GM10266 (cell line): ENCODE data around the gene KIF14.

Experiments used
- DNase-seq: peaks from one replicate; pipeline ENCODE4 v3.0.0; 2012; ENCODE audit errors: extremely low spot score
- CTCF ChIP-seq: IDR thresholded peaks from 2 replicates; pipeline ENCODE4 v1.5.1; 2012; ENCODE audit warnings: mild to moderate bottlenecking, low read depth; ENCODE audit not compliant: control insufficient read depth, insufficient read depth; ENCODE audit errors: missing control alignments

The KIF14 gene

GRCh38 chr1:200624679-200625335 is 4.3 kb upstream of the KIF14 start:
- TF ChIP-seq CTCF, result no peak
- no peak for DNase-seq

GRCh38 chr1:200619894-200620272 is 668 bp downstream of the KIF14 start:
- DNase-seq, result no peak
- TF ChIP-seq CTCF, result no peak

- TF ChIP-seq CTCF, result no peak
- no peak for DNase-seq
Measured at GRCh38 chr1:200610846-200611245, 9.7 kb downstream of the KIF14 start.

GRCh38 chr1:200602632-200603031 is 17.9 kb downstream of the KIF14 start:
- no peak for TF ChIP-seq CTCF
- DNase-seq, result no peak

GRCh38 chr1:200590001-200590400 is 30.6 kb downstream of the KIF14 start:
- TF ChIP-seq CTCF, result no peak
- no peak for DNase-seq

GRCh38 chr1:200588698-200589097 is 31.9 kb downstream of the KIF14 start:
- peak; percentile 15 for DNase-seq
- TF ChIP-seq CTCF, result no peak

GRCh38 chr1:200564319-200564718 is 56.2 kb downstream of the KIF14 start:
- no peak for TF ChIP-seq CTCF
- no peak for DNase-seq
